Measurements from ENCODE around the gene SCN5A. TPM values are rescaled to one million over a fixed set of nuclear protein-coding genes. Genes with fewer than 3 reads are reported as not detected.

Gene SCN5A
- total RNA-seq, 1 experiment from 2014 or later, result 11.5 TPM

DNA sequence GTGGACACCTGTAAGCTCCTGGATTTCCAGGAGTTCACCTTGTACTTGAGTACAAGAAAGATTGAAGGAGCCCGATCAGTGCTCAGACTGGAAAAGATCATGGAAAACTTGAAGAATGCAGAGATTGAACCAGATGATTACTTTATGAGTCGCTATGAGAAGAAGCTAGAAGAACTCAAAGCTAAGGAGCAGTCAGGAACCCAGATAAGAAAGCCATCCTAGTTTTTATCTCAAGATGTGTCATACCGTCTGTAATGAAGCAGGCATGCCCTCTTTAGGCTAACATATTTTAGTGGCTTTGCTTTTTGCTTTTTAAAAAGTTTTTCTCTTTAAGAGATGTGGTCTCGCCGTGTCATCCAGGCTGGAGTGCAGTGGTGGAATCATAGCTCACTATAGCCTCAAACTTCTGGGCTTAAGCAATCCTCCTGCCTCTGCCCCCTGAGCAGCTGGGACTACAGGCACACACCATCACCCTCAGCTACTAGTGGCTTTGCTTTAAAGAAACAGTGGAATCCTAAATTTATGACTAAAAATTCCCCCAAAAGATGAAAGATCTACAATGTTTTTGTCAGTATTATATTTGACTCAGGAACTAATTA is 125.2 kb downstream of the SCN5A start:
- Histone ChIP-seq H4K20me1 (ENCODE audit: insufficient read depth) (peaks cover 3% of the 10 kb centered on the region; the same call in 1 of the 2 replicates), H3K27ac (ENCODE audit: low read depth, low read length) (no peak overlapping the region), H3K9me3 (ENCODE audit: control insufficient read depth in 1 of 2, insufficient read depth in 1 of 2, low read depth in 1 of 2, low read length in 2 of 2) (no peaks in the 10 kb centered on the region), H3K9ac (ENCODE audit: low read length) (no peak overlapping the region), H3K4me1 (ENCODE audit: control insufficient read depth in 1 of 2, insufficient read depth in 2 of 2, low read length in 2 of 2) (no peaks in the 10 kb centered on the region), H3K27me3 (ENCODE audit: insufficient read depth, low read length) (no peaks in the 10 kb centered on the region), H3K4me2 (ENCODE audit: low read length) (no peak overlapping the region), H3K36me3 (ENCODE audit: control insufficient read depth in 1 of 2, insufficient read depth in 2 of 2, low read length in 2 of 2) (peaks cover 6 to 13% of the 10 kb centered on the region in 2 experiments; a peak in 2 of 4 replicates), H2AFZ (ENCODE audit: low read depth, low read length, poor library complexity, severe bottlenecking) (no peak overlapping the region), H3K9me2 (ENCODE audit: insufficient read depth) (no peaks in the 10 kb centered on the region), H3K4me3 (replicated peaks in 1 of 2; ENCODE audit: low read depth in 1 of 2, low read length in 2 of 2) (no peak overlapping the region), H3K79me2 (ENCODE audit: insufficient read depth, low read length) (no peaks in the 10 kb centered on the region)
- intact Hi-C loops (cut with micrococcal nuclease), result loop anchor here (10.0 kb wide), 1 partner anchor 481 kb away; no protein-coding TSS in a partner anchor
- TF ChIP-seq CEBPB (IDR thresholded peaks at IDR 0.05; ENCODE audit: low read depth), result no peak
- TF ChIP-seq, protein P1, sequence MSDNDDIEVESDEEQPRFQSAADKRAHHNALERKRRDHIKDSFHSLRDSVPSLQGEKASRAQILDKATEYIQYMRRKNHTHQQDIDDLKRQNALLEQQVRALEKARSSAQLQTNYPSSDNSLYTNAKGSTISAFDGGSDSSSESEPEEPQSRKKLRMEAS (IDR thresholded peaks at IDR 0.05), result no peak
- no peak for TF ChIP-seq RAD21 (IDR thresholded peaks at IDR 0.05; ENCODE audit: low read depth)
- TF ChIP-seq POLR2AphosphoS5 (IDR thresholded peaks at IDR 0.05; ENCODE audit: low read depth, low read length), result no peak
- TF ChIP-seq POLR2A (IDR thresholded peaks at IDR 0.05; ENCODE audit: borderline replicate concordance, extremely low read depth, insufficient read depth, insufficient read length), result no peak
- no peak for TF ChIP-seq EZH2 (IDR thresholded peaks at IDR 0.05)
- no peak for TF ChIP-seq FOSL1 (IDR thresholded peaks at IDR 0.05; ENCODE audit: low read depth)
- RAD21 ChIA-PET (ENCODE audit: low non-redundant PET in 1 of 2, low total read pairs in 2 of 2, uncharacterized antibody in 2 of 2, unreplicated experiment in 2 of 2), result no interaction called here
- no TSS peak for BruUV-seq (replicated peaks)
- DNase-seq (ENCODE audit: low read depth, low spot score) (no peak), ATAC-seq (no peak)
- CTCF ChIA-PET, result interaction anchor here (0.9 to 1.0 kb wide), 2 partner anchors 131 to 320 kb away, joined by 3 read pairs; no protein-coding TSS in a partner anchor
- POLR2A ChIA-PET, result no interaction called here

DNA sequence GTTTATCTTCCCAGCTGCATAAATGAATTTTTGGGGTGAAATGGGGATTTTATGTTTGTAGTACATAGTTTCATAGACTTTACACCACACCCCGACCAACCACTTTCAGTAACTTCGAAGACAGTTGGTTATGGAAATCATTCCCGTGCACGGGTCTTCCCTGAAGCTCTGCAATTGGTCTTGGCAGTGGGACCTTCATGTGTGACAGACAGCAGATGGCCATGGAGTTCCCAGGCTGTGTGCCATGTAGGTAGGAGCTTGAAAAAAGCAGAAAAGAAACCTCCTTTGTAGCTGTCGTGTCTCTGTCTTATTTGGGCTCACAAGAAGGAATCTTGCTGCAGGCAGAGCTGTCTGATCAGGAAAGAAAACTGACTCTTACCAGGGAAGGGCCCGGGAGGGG is 127.5 kb downstream of the SCN5A start:
- no peaks in the 10 kb centered on the region for H3K79me2 ChIP-seq (ENCODE audit: insufficient read depth, low read length)
- H3K9me3 ChIP-seq (ENCODE audit: control insufficient read depth in 1 of 2, insufficient read depth in 1 of 2, low read depth in 1 of 2, low read length in 2 of 2), result no peaks in the 10 kb centered on the region
- H3K36me3 ChIP-seq (ENCODE audit: control insufficient read depth in 1 of 2, insufficient read depth in 2 of 2, low read length in 2 of 2), result peaks cover 6 to 8% of the 10 kb centered on the region in 2 experiments; a peak in 2 of 4 replicates
- intact Hi-C loops (cut with micrococcal nuclease), result loop anchor here (10.0 kb wide), 1 partner anchor 483 kb away; no protein-coding TSS in a partner anchor
- H3K4me3 ChIP-seq (replicated peaks in 1 of 2; ENCODE audit: low read depth in 1 of 2, low read length in 2 of 2), result no peak overlapping the region
- BruUV-seq (replicated peaks), result no TSS peak
- DNase-seq (ENCODE audit: low read depth, low spot score) (no peak), ATAC-seq (no peak)
- CTCF ChIA-PET, result interaction anchor here (0.6 to 4.0 kb wide), 25 partner anchors 9 to 509 kb away, joined by 3 to 53 read pairs (median 6); partner anchors contain the start of gene EXOG
- no peak overlapping the region for H3K9ac ChIP-seq (ENCODE audit: low read length)
- no peaks in the 10 kb centered on the region for H3K27me3 ChIP-seq (ENCODE audit: insufficient read depth, low read length)
- H3K4me1 ChIP-seq (ENCODE audit: control insufficient read depth in 1 of 2, insufficient read depth in 2 of 2, low read length in 2 of 2), result no peaks in the 10 kb centered on the region
- no peak overlapping the region for H3K4me2 ChIP-seq (ENCODE audit: low read length)
- H3K9me2 ChIP-seq (ENCODE audit: insufficient read depth), result no peaks in the 10 kb centered on the region
- no peak overlapping the region for H2AFZ ChIP-seq (ENCODE audit: low read depth, low read length, poor library complexity, severe bottlenecking)
- H3K27ac ChIP-seq (ENCODE audit: low read depth, low read length), result no peak overlapping the region
- POLR2A ChIA-PET, result no interaction called here
- H4K20me1 ChIP-seq (ENCODE audit: insufficient read depth), result peaks cover 3% of the 10 kb centered on the region; the same call in 1 of the 2 replicates
- RAD21 ChIA-PET (ENCODE audit: low non-redundant PET in 1 of 2, low total read pairs in 2 of 2, uncharacterized antibody in 2 of 2, unreplicated experiment in 2 of 2), result interaction anchor here (0.7 to 1.7 kb wide), 7 partner anchors 125 to 322 kb away, joined by 3 to 6 read pairs (median 4); no protein-coding TSS in a partner anchor
- TF ChIP-seq, protein P2, sequence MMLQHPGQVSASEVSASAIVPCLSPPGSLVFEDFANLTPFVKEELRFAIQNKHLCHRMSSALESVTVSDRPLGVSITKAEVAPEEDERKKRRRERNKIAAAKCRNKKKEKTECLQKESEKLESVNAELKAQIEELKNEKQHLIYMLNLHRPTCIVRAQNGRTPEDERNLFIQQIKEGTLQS (IDR thresholded peaks at IDR 0.05), result no peak
- TF ChIP-seq YY1 (IDR thresholded peaks at IDR 0.05; ENCODE audit: extremely low read depth, insufficient replicate concordance, low read depth, low read length), result no peak
- TF ChIP-seq, protein P1 (IDR thresholded peaks at IDR 0.05), result no peak
- TF ChIP-seq CEBPB (IDR thresholded peaks at IDR 0.05; ENCODE audit: low read depth), result no peak
- TF ChIP-seq, protein P3, sequence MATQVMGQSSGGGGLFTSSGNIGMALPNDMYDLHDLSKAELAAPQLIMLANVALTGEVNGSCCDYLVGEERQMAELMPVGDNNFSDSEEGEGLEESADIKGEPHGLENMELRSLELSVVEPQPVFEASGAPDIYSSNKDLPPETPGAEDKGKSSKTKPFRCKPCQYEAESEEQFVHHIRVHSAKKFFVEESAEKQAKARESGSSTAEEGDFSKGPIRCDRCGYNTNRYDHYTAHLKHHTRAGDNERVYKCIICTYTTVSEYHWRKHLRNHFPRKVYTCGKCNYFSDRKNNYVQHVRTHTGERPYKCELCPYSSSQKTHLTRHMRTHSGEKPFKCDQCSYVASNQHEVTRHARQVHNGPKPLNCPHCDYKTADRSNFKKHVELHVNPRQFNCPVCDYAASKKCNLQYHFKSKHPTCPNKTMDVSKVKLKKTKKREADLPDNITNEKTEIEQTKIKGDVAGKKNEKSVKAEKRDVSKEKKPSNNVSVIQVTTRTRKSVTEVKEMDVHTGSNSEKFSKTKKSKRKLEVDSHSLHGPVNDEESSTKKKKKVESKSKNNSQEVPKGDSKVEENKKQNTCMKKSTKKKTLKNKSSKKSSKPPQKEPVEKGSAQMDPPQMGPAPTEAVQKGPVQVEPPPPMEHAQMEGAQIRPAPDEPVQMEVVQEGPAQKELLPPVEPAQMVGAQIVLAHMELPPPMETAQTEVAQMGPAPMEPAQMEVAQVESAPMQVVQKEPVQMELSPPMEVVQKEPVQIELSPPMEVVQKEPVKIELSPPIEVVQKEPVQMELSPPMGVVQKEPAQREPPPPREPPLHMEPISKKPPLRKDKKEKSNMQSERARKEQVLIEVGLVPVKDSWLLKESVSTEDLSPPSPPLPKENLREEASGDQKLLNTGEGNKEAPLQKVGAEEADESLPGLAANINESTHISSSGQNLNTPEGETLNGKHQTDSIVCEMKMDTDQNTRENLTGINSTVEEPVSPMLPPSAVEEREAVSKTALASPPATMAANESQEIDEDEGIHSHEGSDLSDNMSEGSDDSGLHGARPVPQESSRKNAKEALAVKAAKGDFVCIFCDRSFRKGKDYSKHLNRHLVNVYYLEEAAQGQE (IDR thresholded peaks at IDR 0.05; ENCODE audit: low read depth), result no peak
- no peak for TF ChIP-seq POLR2A (IDR thresholded peaks at IDR 0.05; ENCODE audit: borderline replicate concordance, extremely low read depth, insufficient read depth, insufficient read length)
- TF ChIP-seq EGR1 (IDR thresholded peaks at IDR 0.05; ENCODE audit: low read depth), result no peak
- no peak for TF ChIP-seq TCF7L2 (IDR thresholded peaks at IDR 0.05; ENCODE audit: borderline replicate concordance, extremely low read depth, insufficient read depth, insufficient read length)
- no peak for TF ChIP-seq FOSL1 (IDR thresholded peaks at IDR 0.05; ENCODE audit: low read depth)
- TF ChIP-seq SP1 (IDR thresholded peaks at IDR 0.05; ENCODE audit: low read depth), result no peak
- no peak for TF ChIP-seq EZH2phosphoT487 (IDR thresholded peaks at IDR 0.05; ENCODE audit: borderline replicate concordance)
- no peak for TF ChIP-seq SIN3A (IDR thresholded peaks at IDR 0.05; ENCODE audit: low read depth)
